CD14-positive monocyte (primary cell): Measurements from ENCODE around the gene OSBPL10. TPM values are rescaled to one million over a fixed set of nuclear protein-coding genes. Genes with fewer than 3 reads are reported as not detected.

ENCODE experiments used
- DNase-seq, 3 donors: peaks; one replicate each; pipeline ENCODE4 v3.0.0-alpha.2; 2011 to 2022
- H2AFZ ChIP-seq: 2 replicates; pipeline ENCODE4 v1.6.0; 2012; ENCODE audit warnings: mild to moderate bottlenecking, low read depth, low read length, inconsistent platforms; ENCODE audit not compliant: insufficient read depth, poor library complexity, severe bottlenecking
- H3K27ac ChIP-seq, 2 donors: 1 replicate in 1 of 2; 2 replicates in 1 of 2; pipeline ENCODE4 v1.5.1; 2012 to 2013; ENCODE audit warnings: low read length in 2 of 2, control low read depth in 1 of 2, inconsistent platforms in 1 of 2, low read depth in 1 of 2, mild to moderate bottlenecking in 1 of 2
- H3K27me3 ChIP-seq, 2 donors: one replicate each; pipeline versions ENCODE4 v1.6.0 to v1.6.1; 2011 to 2013; ENCODE audit warnings: low read length in 2 of 2; ENCODE audit not compliant: control insufficient read depth in 2 of 2, insufficient read depth in 2 of 2
- H3K36me3 ChIP-seq, 2 donors: replicated peaks in 1 of 2; 1 replicate in 1 of 2; 2 replicates in 1 of 2; pipeline versions ENCODE4 v1.5.1 to v1.6.1; 2012 to 2013; ENCODE audit warnings: low read length in 2 of 2, control low read depth in 1 of 2, inconsistent platforms in 1 of 2, mild to moderate bottlenecking in 1 of 2; ENCODE audit not compliant: insufficient read depth in 2 of 2, control insufficient read depth in 1 of 2
- H3K4me1 ChIP-seq, 2 donors: 1 replicate in 1 of 2; 2 replicates in 1 of 2; pipeline versions ENCODE4 v1.5.1 to v1.6.1; 2012 to 2013; ENCODE audit warnings: low read length in 2 of 2, control low read depth in 1 of 2, inconsistent platforms in 1 of 2, mild to moderate bottlenecking in 1 of 2, moderate library complexity in 1 of 2; ENCODE audit not compliant: insufficient read depth in 2 of 2, control insufficient read depth in 1 of 2
- H3K4me2 ChIP-seq: replicated peaks from 2 replicates; pipeline ENCODE3; 2012; ENCODE audit warnings: low read length, moderate library complexity, mild to moderate bottlenecking; ENCODE audit not compliant: poor library complexity, severe bottlenecking; ENCODE audit errors: extremely low read depth
- H3K4me3 ChIP-seq, 3 experiments: fragments of 200-600 bp in 1 of 3; sonication (generic) in 1 of 3; replicated peaks in 1 of 3; 1 replicate in 2 of 3; 2 replicates in 1 of 3; pipeline ENCODE4 v1.5.1; 2011 to 2013; ENCODE audit warnings: low read length in 3 of 3, mild to moderate bottlenecking in 3 of 3, control low read depth in 2 of 3, low read depth in 2 of 3, inconsistent platforms in 1 of 3, moderate library complexity in 1 of 3
- H3K79me2 ChIP-seq: 2 replicates; pipeline ENCODE4 v1.6.0; 2012; ENCODE audit warnings: mild to moderate bottlenecking, control low read depth, inconsistent platforms, low read length, moderate library complexity; ENCODE audit not compliant: insufficient read depth
- H3K9ac ChIP-seq: 2 replicates; pipeline ENCODE4 v1.6.0; 2017; ENCODE audit warnings: low read length, mild to moderate bottlenecking; ENCODE audit not compliant: insufficient read depth, poor library complexity, severe bottlenecking
- H3K9me3 ChIP-seq, 2 donors: replicated peaks in 1 of 2; 1 replicate in 1 of 2; 2 replicates in 1 of 2; pipeline versions ENCODE4 v1.5.1 to v1.6.1; 2012 to 2013; ENCODE audit warnings: low read length in 2 of 2, control low read depth in 1 of 2; ENCODE audit not compliant: control insufficient read depth in 1 of 2, insufficient read depth in 1 of 2
- H4K20me1 ChIP-seq: 2 replicates; pipeline ENCODE4 v1.6.0; 2012; ENCODE audit warnings: mild to moderate bottlenecking, low read length, control low read depth, moderate library complexity; ENCODE audit not compliant: insufficient read depth
- H3K27ac Mint-ChIP-seq, 7 donors: one replicate each; pipeline ENCODE4 v1.8.0; 2020; ENCODE audit warnings: mild to moderate bottlenecking in 7 of 7, mixed read lengths in 7 of 7, moderate library complexity in 6 of 7, inconsistent platforms in 2 of 7
- H3K27me3 Mint-ChIP-seq, 3 donors: one replicate each; pipeline ENCODE4 v1.8.0; 2021 to 2022; ENCODE audit warnings: low read depth in 3 of 3, mild to moderate bottlenecking in 3 of 3, mixed read lengths in 3 of 3, moderate library complexity in 3 of 3, inconsistent platforms in 1 of 3
- H3K36me3 Mint-ChIP-seq, 2 donors: one replicate each; pipeline ENCODE4 v1.8.0; 2020; ENCODE audit warnings: mixed read lengths in 2 of 2, inconsistent platforms in 1 of 2, mild to moderate bottlenecking in 1 of 2
- H3K4me1 Mint-ChIP-seq: one replicate; pipeline ENCODE4 v1.8.0; 2020; ENCODE audit warnings: mild to moderate bottlenecking, mixed read lengths
- H3K4me3 Mint-ChIP-seq, 2 donors: one replicate each; pipeline ENCODE4 v1.8.0; 2020; ENCODE audit warnings: mild to moderate bottlenecking in 2 of 2, mixed read lengths in 2 of 2, moderate library complexity in 1 of 2
- H3K9me3 Mint-ChIP-seq, 7 donors: one replicate each; pipeline ENCODE4 v1.8.0; 2020 to 2022; ENCODE audit warnings: mixed read lengths in 7 of 7, mild to moderate bottlenecking in 6 of 7, moderate library complexity in 6 of 7, inconsistent platforms in 2 of 7
- WGBS: methylation state at CpG from one replicate; pipeline ENCODE4 v1.1.5; 2013; ENCODE audit warnings: missing lambda C conversion rate; ENCODE audit not compliant: insufficient coverage; 5-methylcytosine and 5-hydroxymethylcytosine counted together
- intact Hi-C, 2 donors: fragments of 100-400 bp; cut with micrococcal nuclease; formaldehyde crosslinking; loops; one replicate each; pipeline versions ENCODE4 v1.15.0 to v1.15.1; 2023
- polyA plus RNA-seq, 3 donors: library from polyadenylated mRNA; depleted of rRNA in 1 of 3; unstranded in 2 of 3; stranded (reverse) in 1 of 3; fragments of 300-500 nt in 2 of 3; fragments of >200 nt in 1 of 3; fragmentation: Illumina TruSeq in 2 of 3; gene quantifications; 1 replicate in 2 of 3; 2 replicates in 1 of 3; pipeline ENCODE4 v1.2.3, GENCODE V29; 2012 to 2021
- TF ChIP-seq, protein P1 (sequence below): fragments of 200-600 bp; IDR thresholded peaks from one replicate; pipeline ENCODE4 v1.8.0; 2022; ENCODE audit warnings: antibody characterized with exemption, mild to moderate bottlenecking

Gene OSBPL10
- polyA plus RNA-seq, 3 donors, result 0.03 TPM; not detected in 2

DNA sequence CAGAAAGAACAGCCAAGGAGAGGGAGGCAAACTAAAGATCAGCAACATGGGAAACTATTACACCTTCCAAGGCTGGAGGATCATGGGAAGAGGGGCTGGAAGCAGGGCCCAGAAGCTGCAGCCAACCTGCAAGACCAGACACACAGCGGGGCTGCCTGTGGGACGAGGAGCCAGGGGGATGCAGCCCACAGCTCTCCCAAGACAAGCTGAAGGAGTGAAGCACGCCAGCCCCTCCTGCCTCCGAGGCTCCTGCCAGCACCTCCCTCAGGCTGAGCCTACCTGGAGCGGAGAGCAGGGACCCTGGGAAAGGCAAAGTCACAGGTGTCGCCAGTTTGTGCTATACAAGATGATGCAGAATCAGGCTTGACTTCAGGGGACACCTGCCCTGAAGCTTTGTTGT, 133.3 kb downstream of the OSBPL10 start:
- Histone ChIP-seq H3K4me3 (no peak overlapping the region), H3K27ac (no peak overlapping the region), H4K20me1 (no peaks in the 10 kb centered on the region), H3K27me3 (no peaks in the 10 kb centered on the region), H3K9ac (no peak overlapping the region), H3K9me3 (no peaks in the 10 kb centered on the region), H3K4me1 (no peaks in the 10 kb centered on the region), H3K4me2 (no peak overlapping the region), H2AFZ (no peak overlapping the region), H3K79me2 (no peaks in the 10 kb centered on the region), H3K36me3 (no peaks in the 10 kb centered on the region)
- 98% methylated on average over 6 of the region's 6 CpGs for WGBS
- TF ChIP-seq, protein P1, sequence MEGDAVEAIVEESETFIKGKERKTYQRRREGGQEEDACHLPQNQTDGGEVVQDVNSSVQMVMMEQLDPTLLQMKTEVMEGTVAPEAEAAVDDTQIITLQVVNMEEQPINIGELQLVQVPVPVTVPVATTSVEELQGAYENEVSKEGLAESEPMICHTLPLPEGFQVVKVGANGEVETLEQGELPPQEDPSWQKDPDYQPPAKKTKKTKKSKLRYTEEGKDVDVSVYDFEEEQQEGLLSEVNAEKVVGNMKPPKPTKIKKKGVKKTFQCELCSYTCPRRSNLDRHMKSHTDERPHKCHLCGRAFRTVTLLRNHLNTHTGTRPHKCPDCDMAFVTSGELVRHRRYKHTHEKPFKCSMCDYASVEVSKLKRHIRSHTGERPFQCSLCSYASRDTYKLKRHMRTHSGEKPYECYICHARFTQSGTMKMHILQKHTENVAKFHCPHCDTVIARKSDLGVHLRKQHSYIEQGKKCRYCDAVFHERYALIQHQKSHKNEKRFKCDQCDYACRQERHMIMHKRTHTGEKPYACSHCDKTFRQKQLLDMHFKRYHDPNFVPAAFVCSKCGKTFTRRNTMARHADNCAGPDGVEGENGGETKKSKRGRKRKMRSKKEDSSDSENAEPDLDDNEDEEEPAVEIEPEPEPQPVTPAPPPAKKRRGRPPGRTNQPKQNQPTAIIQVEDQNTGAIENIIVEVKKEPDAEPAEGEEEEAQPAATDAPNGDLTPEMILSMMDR, result no peak
- intact Hi-C loops, result no loop called here
- Mint-ChIP-seq H3K9me3 (no peaks in the 10 kb centered on the region), H3K4me1 (no peaks in the 10 kb centered on the region), H3K36me3 (no peaks in the 10 kb centered on the region), H3K27ac (no peak overlapping the region), H3K27me3 (peaks cover 0 to 2% (median 0%) of the 10 kb centered on the region in 3 donors), H3K4me3 (no peak overlapping the region)
- no peak for DNase-seq

GRCh38 chr3:31841515-31841914, 139.5 kb downstream of the OSBPL10 start:
- Mint-ChIP-seq H3K9me3 (peaks cover 0 to 4% (median 0%) of the 10 kb centered on the region in 7 donors), H3K36me3 (no peaks in the 10 kb centered on the region), H3K4me3 (no peak overlapping the region), H3K27ac (no peak overlapping the region), H3K27me3 (peaks cover 0 to 2% (median 0%) of the 10 kb centered on the region in 3 donors), H3K4me1 (no peaks in the 10 kb centered on the region)
- Histone ChIP-seq H3K4me3 (no peak overlapping the region), H3K27ac (no peak overlapping the region), H4K20me1 (no peaks in the 10 kb centered on the region), H3K4me1 (no peaks in the 10 kb centered on the region), H3K36me3 (no peaks in the 10 kb centered on the region), H3K4me2 (no peak overlapping the region), H2AFZ (no peak overlapping the region), H3K79me2 (no peaks in the 10 kb centered on the region), H3K9ac (no peak overlapping the region), H3K27me3 (no peaks in the 10 kb centered on the region), H3K9me3 (no peaks in the 10 kb centered on the region)
- no CpG with 5 or more reads among the region's 2 CpGs for WGBS
- TF ChIP-seq, protein P1, result no peak
- intact Hi-C loops, result no loop called here
- no peak for DNase-seq
